Measurements from ENCODE around the gene ADH7. TPM values are rescaled to one million over a fixed set of nuclear protein-coding genes. Genes with fewer than 3 reads are reported as not detected.
"Not testable (repeated sequence)": the region's sequence is repeated elsewhere in the genome, so short reads cannot be mapped to it uniquely, and the experiment has no call there.

ADH7 gene
- total and polyA plus RNA-seq, 9 donors: not detected

GRCh38 chr4:99381588-99382175 lies 53.5 kb downstream of the ADH7 start:
- WGBS, 3 donors: 15 to 21% (median 18%) methylated on average over 1 of the region's 1 CpG
- Histone ChIP-seq H3K4me3 (no peak overlapping the region), H3K4me1 (ENCODE audit: insufficient read depth) (peaks cover 12% of the 10 kb centered on the region), H3K27ac (peak overlapping the region; percentile 6 to 35), H3K27me3 (no peaks in the 10 kb centered on the region), H3K36me3 (no peaks in the 10 kb centered on the region), H3K9me3 (no peaks in the 10 kb centered on the region)
- no peak for DNase-seq
- intact Hi-C loops (cut with DNase I): no loop called here
- TF ChIP-seq POLR2A (IDR thresholded peaks at IDR 0.05) (no peak), CTCF (IDR thresholded peaks at IDR 0.05) (no peak), EP300 (IDR thresholded peaks at IDR 0.05) (no peak)

- Histone ChIP-seq H3K36me3 (no peaks in the 10 kb centered on the region), H3K27ac (no peak overlapping the region), H3K27me3 (no peaks in the 10 kb centered on the region), H3K4me1 (ENCODE audit: insufficient read depth) (peaks cover 12% of the 10 kb centered on the region), H3K9me3 (no peaks in the 10 kb centered on the region), H3K4me3 (no peak overlapping the region)
- TF ChIP-seq CTCF (IDR thresholded peaks at IDR 0.05) (no peak), EP300 (IDR thresholded peaks at IDR 0.05) (no peak), POLR2A (IDR thresholded peaks at IDR 0.05) (no peak)
- intact Hi-C loops (cut with DNase I): no loop called here
- DNase-seq: no peak
Measured at GRCh38 chr4:99379571-99379970, 55.6 kb downstream of the ADH7 start.

- no peak overlapping the region for H3K27ac ChIP-seq
- no peaks in the 10 kb centered on the region for H3K27me3 ChIP-seq
- no peak for DNase-seq
- no peaks in the 10 kb centered on the region for H3K9me3 ChIP-seq
- peaks cover 12% of the 10 kb centered on the region for H3K4me1 ChIP-seq (ENCODE audit: insufficient read depth)
- H3K36me3 ChIP-seq: no peaks in the 10 kb centered on the region
- intact Hi-C loops (cut with DNase I): no loop called here
- 97 to 99% (median 98%) methylated on average over 3 of the region's 3 CpGs for WGBS, 3 donors
- TF ChIP-seq EP300 (IDR thresholded peaks at IDR 0.05): no peak
- no peak for TF ChIP-seq CTCF (IDR thresholded peaks at IDR 0.05)
- no peak for TF ChIP-seq POLR2A (IDR thresholded peaks at IDR 0.05)
- H3K4me3 ChIP-seq: no peak overlapping the region
Measured at GRCh38 chr4:99378876-99379275, 56.3 kb downstream of the ADH7 start.

GRCh38 chr4:99377341-99377740 lies 57.8 kb downstream of the ADH7 start:
- H3K4me1 ChIP-seq (ENCODE audit: insufficient read depth); H3K4me3 ChIP-seq; H3K27me3 ChIP-seq; DNase-seq; intact Hi-C loops (cut with DNase I); H3K27ac ChIP-seq; H3K9me3 ChIP-seq; H3K36me3 ChIP-seq: not testable (repeated sequence)
- WGBS, 3 donors: 69 to 80% (median 76%) methylated on average over 6 of the region's 6 CpGs

- H3K27me3 ChIP-seq; H3K27ac ChIP-seq; H3K4me3 ChIP-seq; H3K9me3 ChIP-seq; intact Hi-C loops (cut with DNase I); H3K36me3 ChIP-seq; H3K4me1 ChIP-seq (ENCODE audit: insufficient read depth); DNase-seq: not testable (repeated sequence)
- 92 to 98% (median 95%) methylated on average over 2 of the region's 2 CpGs for WGBS, 3 donors
Measured at GRCh38 chr4:99372464-99372863, 62.7 kb downstream of the ADH7 start.

- H3K4me3 ChIP-seq: not testable (repeated sequence)
Measured at GRCh38 chr4:99367817-99368216, 67.3 kb downstream of the ADH7 start.

More at GRCh38 chr4:99367817-99368216, 67.3 kb downstream of the ADH7 start:
- H3K9me3 ChIP-seq; DNase-seq; H3K27ac ChIP-seq; intact Hi-C loops (cut with DNase I); H3K27me3 ChIP-seq; H3K4me1 ChIP-seq (ENCODE audit: insufficient read depth); H3K36me3 ChIP-seq: not testable (repeated sequence)
- 86 to 91% (median 87%) methylated on average over 2 of the region's 2 CpGs for WGBS, 3 donors

Measured in ovary (tissue), 9 donors.